GM12891 (cell line): Measurements from ENCODE around the gene PNPO.

Experiments
- POLR2A ChIP-seq: IDR thresholded peaks from 2 replicates; pipeline ENCODE4 v1.6.1; 2011; ENCODE audit warnings: low read depth, low read length, control low read depth
- POLR2AphosphoS5 ChIP-seq: IDR thresholded peaks from 2 replicates; pipeline ENCODE4 v1.6.1; 2011; ENCODE audit warnings: low read depth, low read length, control low read depth
- POU2F2 ChIP-seq: IDR thresholded peaks from 2 replicates; pipeline ENCODE4 v1.6.1; 2011; ENCODE audit warnings: low read depth, mild to moderate bottlenecking, control low read depth, low read length, moderate library complexity
- SPI1 ChIP-seq: IDR thresholded peaks from 2 replicates; pipeline ENCODE4 v1.6.1; 2011; ENCODE audit warnings: low read depth, low read length, control low read depth
- TAF1 ChIP-seq: IDR thresholded peaks from 2 replicates; pipeline ENCODE4 v1.6.1; 2011; ENCODE audit warnings: low read depth, low read length, control low read depth

GRCh38 chr17:47969930-47970724 is 28.8 kb downstream of the PNPO start:
- TF ChIP-seq POLR2A (no peak), TAF1 (no peak), SPI1 (no peak), POLR2AphosphoS5 (no peak), POU2F2 (no peak)
